GM12891 (cell line): Measurements from ENCODE around the gene EDA.

Experiments
- POLR2A ChIP-seq: IDR thresholded peaks from 2 replicates; pipeline ENCODE4 v1.6.1; 2011; ENCODE audit warnings: low read depth, low read length, control low read depth
- POLR2AphosphoS5 ChIP-seq: IDR thresholded peaks from 2 replicates; pipeline ENCODE4 v1.6.1; 2011; ENCODE audit warnings: low read depth, low read length, control low read depth
- TAF1 ChIP-seq: IDR thresholded peaks from 2 replicates; pipeline ENCODE4 v1.6.1; 2011; ENCODE audit warnings: low read depth, low read length, control low read depth

DNA sequence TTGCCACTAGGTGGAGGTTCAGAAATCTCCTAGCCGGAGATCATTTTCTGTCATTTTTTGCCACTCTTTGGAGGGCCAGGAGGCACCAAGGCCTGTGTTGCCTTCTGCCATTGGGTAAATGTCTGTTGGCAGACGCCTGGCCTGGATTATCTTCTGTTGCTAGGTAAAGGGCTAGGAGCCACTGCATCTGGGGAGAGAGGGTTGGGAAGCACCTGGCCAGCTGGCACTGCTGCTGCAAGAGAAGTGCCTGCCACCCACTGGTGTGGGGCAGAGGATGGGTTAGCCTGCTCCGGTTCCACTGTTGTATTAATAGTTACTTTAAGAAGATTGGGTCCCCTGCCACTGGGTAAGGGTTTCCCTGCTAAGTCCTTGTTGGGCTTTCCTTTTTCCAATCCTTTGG is 375.8 kb downstream of the EDA start:
- TF ChIP-seq POLR2A (no peak), POLR2AphosphoS5 (no peak), TAF1 (no peak)
